Neural crest cell (in vitro differentiated cells): Measurements from ENCODE around the gene GHDC. TPM values are rescaled to one million over a fixed set of nuclear protein-coding genes. Genes with fewer than 3 reads are reported as not detected.

ENCODE experiments used
- DNase-seq: peaks from one replicate; pipeline ENCODE4 v3.0.0; 2021; ENCODE audit warnings: low read depth, mixed read lengths, low spot score
- H3K27ac Mint-ChIP-seq: one replicate; pipeline ENCODE4 v1.8.0; 2021; ENCODE audit warnings: mild to moderate bottlenecking, mixed read lengths; ENCODE audit not compliant: unreplicated experiment
- H3K27me3 Mint-ChIP-seq: 2 replicates; pipeline ENCODE4 v1.8.0; 2021; ENCODE audit warnings: low read depth, mild to moderate bottlenecking, mixed read lengths
- H3K36me3 Mint-ChIP-seq: 2 replicates; pipeline ENCODE4 v1.8.0; 2021; ENCODE audit warnings: low read depth, mild to moderate bottlenecking, mixed read lengths
- H3K4me1 Mint-ChIP-seq: 2 replicates; pipeline ENCODE4 v1.8.0; 2021; ENCODE audit warnings: mixed read lengths
- H3K4me3 Mint-ChIP-seq: one replicate; pipeline ENCODE4 v1.8.0; 2021; ENCODE audit warnings: mild to moderate bottlenecking, mixed read lengths
- H3K9me3 Mint-ChIP-seq: 2 replicates; pipeline ENCODE4 v1.8.0; 2021; ENCODE audit warnings: mixed read lengths
- total RNA-seq: library from RNA; stranded (reverse); gene quantifications from 2 replicates; pipeline ENCODE4 v1.2.1, GENCODE V29; 2021
- TF ChIP-seq, protein P1 (sequence below): fragments of 200-600 bp; sonication (generic); conservative IDR thresholded peaks from 2 replicates; pipeline ENCODE4 v1.5.0; 2021; ENCODE audit warnings: antibody characterized with exemption, mild to moderate bottlenecking

Gene GHDC
- total RNA-seq, 1 donor from 2014 or later, result 8.4 TPM

DNA sequence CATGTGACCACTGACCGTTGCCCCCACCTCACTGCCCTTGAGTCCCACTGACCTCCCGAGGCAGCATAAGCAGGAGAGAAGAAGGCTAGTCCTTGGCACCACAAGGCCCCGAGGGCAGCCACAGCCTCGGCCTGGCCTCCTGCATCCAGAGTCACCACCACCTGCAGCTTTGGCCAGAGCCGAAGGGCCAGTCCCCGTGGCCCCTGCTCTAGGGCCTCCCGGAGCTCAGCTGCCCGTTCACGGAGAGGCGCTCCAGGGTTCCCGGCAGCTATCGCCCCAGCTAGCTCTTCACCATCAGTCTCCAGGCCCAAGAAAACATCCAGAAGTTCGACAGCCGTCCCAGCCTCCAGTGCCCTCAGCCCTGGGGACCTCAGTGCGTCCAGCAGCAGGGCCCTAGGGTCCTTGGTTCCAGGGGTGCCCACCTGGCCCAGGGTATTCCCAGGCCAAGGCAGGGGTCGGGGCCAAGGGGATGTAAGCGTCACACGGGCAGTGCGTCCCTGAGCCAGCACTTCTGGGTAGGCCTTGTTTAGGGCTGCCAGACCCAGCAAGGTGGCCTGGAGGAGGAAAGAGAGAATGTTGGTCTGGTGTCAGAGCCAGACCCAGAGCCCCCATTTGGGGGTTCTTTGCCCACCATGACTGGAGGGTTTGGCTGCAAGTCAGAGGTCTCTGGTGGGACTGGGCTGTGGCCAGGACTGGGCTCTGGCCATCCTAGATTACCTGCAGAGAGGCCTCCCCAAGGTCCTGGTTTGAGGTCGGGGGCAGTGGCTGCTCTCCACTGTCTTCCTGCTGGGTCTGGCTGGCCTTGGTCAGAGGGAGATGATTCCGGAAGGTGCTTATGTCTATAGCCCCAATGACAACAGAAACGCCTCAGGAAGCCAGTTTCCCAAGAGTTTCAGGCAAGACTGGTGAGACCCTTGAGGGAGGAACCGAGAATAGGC is 1.8 kb downstream of the GHDC start:
- H3K27ac Mint-ChIP-seq, result no peak overlapping the region
- no peaks in the 10 kb centered on the region for H3K9me3 Mint-ChIP-seq
- H3K27me3 Mint-ChIP-seq, result no peaks in the 10 kb centered on the region
- H3K4me1 Mint-ChIP-seq, result peaks cover 14% of the 10 kb centered on the region
- DNase-seq, result no peak
- H3K36me3 Mint-ChIP-seq, result no peaks in the 10 kb centered on the region
- no peak overlapping the region for H3K4me3 Mint-ChIP-seq
- TF ChIP-seq, protein P1, sequence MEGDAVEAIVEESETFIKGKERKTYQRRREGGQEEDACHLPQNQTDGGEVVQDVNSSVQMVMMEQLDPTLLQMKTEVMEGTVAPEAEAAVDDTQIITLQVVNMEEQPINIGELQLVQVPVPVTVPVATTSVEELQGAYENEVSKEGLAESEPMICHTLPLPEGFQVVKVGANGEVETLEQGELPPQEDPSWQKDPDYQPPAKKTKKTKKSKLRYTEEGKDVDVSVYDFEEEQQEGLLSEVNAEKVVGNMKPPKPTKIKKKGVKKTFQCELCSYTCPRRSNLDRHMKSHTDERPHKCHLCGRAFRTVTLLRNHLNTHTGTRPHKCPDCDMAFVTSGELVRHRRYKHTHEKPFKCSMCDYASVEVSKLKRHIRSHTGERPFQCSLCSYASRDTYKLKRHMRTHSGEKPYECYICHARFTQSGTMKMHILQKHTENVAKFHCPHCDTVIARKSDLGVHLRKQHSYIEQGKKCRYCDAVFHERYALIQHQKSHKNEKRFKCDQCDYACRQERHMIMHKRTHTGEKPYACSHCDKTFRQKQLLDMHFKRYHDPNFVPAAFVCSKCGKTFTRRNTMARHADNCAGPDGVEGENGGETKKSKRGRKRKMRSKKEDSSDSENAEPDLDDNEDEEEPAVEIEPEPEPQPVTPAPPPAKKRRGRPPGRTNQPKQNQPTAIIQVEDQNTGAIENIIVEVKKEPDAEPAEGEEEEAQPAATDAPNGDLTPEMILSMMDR, result no peak

DNA sequence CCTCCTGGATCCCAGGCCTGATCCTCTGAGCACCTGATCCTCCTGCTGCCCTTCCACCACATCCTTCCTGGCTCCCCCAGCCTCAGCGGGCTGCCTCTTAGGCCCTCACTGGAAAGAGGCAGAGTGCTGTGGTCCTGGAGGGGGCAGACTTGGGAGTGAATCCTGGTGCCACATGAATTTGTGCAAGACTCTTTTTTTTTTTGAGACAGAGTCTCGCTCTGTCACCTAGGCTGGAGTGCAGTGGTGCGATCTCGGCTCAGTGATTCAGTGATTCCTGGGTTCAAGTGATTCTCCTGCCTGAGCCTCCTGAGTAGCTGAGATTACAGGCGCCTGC is 3.1 kb downstream of the GHDC start:
- Mint-ChIP-seq H3K4me1 (peaks cover 14% of the 10 kb centered on the region), H3K36me3 (no peaks in the 10 kb centered on the region), H3K27ac (no peak overlapping the region), H3K27me3 (peaks cover 2% of the 10 kb centered on the region), H3K9me3 (no peaks in the 10 kb centered on the region), H3K4me3 (no peak overlapping the region)
- DNase-seq, result no peak
- TF ChIP-seq, protein P1, result no peak

DNA sequence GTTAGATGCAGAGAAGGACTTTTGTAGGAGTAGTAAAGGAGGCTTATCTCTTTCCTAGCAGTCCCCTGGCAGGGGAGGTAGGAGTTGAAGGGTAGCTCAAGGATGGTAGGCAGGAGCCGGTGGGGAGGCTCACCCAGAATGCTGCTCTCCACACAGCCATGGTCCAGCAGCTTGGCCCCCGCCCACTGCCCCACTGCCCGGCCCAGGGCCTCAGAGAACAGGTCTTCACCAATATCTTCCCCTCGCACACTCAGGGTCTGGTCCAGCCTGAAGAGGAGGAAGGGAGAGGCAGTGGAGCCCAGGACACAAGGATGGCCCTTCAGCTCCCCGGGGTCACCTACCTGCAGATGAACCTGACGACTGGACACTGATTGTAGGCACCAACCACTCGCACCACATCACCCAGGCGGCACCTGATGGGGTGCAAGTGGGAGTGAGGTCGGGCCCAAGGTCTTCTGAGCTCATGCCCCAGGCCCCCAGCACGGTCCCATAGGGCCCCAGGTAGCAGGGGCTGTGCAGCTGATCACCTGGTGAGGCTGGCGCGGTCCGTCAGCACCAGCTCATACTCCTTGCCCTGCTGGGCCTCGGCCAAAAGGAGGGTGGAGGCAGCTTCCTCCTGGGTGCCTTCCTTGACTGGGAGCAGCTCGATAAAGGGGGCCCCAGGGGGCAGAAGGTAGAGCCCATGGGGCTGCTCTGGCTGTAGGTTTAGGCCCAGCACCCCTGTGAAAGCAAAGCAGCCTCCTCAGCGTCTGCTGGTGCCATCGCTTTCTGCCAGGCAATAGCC is 3.6 kb downstream of the GHDC start:
- Mint-ChIP-seq H3K9me3 (no peaks in the 10 kb centered on the region), H3K27me3 (peaks cover 8% of the 10 kb centered on the region), H3K4me3 (no peak overlapping the region), H3K4me1 (peaks cover 19% of the 10 kb centered on the region), H3K36me3 (no peaks in the 10 kb centered on the region), H3K27ac (no peak overlapping the region)
- TF ChIP-seq, protein P1, result no peak
- no peak for DNase-seq

DNA sequence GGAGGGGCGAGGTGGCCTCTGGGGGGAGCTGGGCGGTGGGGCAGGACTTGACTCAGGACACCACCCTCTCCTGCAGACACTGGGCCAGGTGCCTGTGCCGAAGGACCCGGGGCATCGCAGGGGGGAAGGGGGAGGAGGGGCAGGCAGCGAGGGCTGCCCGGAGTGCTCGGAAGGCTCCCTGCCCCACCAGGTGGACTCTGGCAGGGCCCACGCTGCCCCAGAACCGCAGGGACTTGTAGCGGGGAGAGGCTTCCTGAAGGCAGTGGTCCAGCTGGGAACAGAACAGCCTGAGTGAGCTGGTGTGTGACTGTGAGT is 4.7 kb downstream of the GHDC start:
- Mint-ChIP-seq H3K4me3 (no peak overlapping the region), H3K9me3 (no peaks in the 10 kb centered on the region), H3K4me1 (peaks cover 28% of the 10 kb centered on the region), H3K27ac (no peak overlapping the region), H3K36me3 (no peaks in the 10 kb centered on the region), H3K27me3 (peaks cover 18% of the 10 kb centered on the region)
- TF ChIP-seq, protein P1, result no peak
- no peak for DNase-seq

DNA sequence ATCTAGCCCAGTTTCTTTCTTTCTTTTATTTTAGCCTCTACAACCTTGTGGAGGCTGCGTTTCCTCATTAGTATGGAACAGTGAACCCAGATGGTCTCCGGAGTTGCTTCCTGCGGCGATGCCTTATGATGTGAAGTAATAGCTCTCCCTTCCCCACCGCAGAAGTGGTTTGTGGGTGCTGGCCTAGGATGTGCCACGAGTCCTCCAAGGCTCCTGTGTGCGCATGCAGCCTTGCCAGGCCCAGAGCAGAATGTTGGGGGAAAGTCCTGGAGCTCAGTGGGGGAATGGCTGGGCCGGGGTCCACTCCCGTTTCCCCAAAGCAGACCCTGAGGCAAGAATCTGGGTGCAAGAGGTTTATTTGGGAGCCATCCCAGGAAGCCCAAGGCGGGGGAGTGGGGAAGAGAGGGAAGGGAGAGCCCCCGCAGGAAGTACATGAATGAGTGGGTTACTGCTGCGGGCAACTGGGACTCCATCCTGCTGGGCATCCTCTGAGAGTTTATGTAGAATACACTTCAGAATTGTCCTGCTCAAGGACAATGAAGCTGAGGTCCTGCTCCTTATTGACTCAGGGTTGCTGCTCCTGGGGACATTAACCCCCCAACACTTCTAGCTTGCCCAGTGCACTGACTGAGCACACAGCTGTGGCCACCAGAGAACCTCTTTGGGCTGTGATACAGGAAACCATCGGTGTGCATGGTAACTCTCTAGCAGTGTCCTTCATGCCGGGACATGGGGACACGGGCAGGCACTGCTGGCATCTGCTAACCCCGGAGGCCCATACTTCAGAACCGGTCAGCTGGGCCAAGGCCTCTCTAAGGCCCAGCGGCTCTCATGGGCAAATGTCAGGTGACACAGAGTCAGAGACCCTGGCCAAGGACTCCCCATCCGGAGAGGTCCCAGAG is 5.3 kb downstream of the GHDC start:
- Mint-ChIP-seq H3K9me3 (no peaks in the 10 kb centered on the region), H3K27me3 (peaks cover 22% of the 10 kb centered on the region), H3K4me3 (no peak overlapping the region), H3K36me3 (no peaks in the 10 kb centered on the region), H3K4me1 (peaks cover 26% of the 10 kb centered on the region), H3K27ac (peak overlapping the region; percentile 35)
- TF ChIP-seq, protein P1, result no peak
- DNase-seq, result no peak
